Measurements from ENCODE around the gene DYNC1LI2. TPM values are rescaled to one million over a fixed set of nuclear protein-coding genes. Genes with fewer than 3 reads are reported as not detected.
"Not testable (repeated sequence)": the region's sequence is repeated elsewhere in the genome, so short reads cannot be mapped to it uniquely, and the experiment has no call there.

Gene DYNC1LI2
- total RNA-seq, 1 donor from 2014 or later: 157 TPM

DNA sequence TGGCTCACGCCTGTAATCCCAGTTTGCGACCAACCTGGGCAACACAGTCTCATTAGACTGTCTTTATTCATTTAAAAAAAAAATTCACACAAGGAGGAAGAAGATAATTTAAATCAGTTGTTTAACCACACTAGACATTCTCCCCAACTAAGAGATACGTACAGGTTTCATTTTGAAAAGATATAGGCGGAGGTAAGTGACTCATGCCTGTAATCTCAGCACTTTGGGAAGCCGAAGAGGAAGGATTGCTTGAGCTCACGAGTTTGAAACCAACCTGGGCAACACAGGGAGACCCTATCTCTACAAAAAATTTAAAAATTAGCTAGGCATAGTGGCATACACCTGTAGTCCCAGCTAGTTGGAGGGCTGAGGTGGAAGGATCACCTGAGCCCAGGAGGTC lies 60.2 kb downstream of the DYNC1LI2 start:
- no peak overlapping the region for H3K27ac Mint-ChIP-seq
- peaks cover 27% of the 10 kb centered on the region for H3K4me1 Mint-ChIP-seq
- H3K36me3 Mint-ChIP-seq: no peaks in the 10 kb centered on the region
- no peaks in the 10 kb centered on the region for H3K27me3 Mint-ChIP-seq (ENCODE audit: low read depth)
- no peak overlapping the region for H3K4me3 Mint-ChIP-seq
- H3K9me3 Mint-ChIP-seq: no peaks in the 10 kb centered on the region
- no peak for DNase-seq (ENCODE audit: low spot score in 2 of 2, unreplicated experiment in 2 of 2)
- TF ChIP-seq, protein P1, sequence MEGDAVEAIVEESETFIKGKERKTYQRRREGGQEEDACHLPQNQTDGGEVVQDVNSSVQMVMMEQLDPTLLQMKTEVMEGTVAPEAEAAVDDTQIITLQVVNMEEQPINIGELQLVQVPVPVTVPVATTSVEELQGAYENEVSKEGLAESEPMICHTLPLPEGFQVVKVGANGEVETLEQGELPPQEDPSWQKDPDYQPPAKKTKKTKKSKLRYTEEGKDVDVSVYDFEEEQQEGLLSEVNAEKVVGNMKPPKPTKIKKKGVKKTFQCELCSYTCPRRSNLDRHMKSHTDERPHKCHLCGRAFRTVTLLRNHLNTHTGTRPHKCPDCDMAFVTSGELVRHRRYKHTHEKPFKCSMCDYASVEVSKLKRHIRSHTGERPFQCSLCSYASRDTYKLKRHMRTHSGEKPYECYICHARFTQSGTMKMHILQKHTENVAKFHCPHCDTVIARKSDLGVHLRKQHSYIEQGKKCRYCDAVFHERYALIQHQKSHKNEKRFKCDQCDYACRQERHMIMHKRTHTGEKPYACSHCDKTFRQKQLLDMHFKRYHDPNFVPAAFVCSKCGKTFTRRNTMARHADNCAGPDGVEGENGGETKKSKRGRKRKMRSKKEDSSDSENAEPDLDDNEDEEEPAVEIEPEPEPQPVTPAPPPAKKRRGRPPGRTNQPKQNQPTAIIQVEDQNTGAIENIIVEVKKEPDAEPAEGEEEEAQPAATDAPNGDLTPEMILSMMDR (IDR thresholded peaks at IDR 0.05; ENCODE audit: unreplicated experiment): no peak

DNA sequence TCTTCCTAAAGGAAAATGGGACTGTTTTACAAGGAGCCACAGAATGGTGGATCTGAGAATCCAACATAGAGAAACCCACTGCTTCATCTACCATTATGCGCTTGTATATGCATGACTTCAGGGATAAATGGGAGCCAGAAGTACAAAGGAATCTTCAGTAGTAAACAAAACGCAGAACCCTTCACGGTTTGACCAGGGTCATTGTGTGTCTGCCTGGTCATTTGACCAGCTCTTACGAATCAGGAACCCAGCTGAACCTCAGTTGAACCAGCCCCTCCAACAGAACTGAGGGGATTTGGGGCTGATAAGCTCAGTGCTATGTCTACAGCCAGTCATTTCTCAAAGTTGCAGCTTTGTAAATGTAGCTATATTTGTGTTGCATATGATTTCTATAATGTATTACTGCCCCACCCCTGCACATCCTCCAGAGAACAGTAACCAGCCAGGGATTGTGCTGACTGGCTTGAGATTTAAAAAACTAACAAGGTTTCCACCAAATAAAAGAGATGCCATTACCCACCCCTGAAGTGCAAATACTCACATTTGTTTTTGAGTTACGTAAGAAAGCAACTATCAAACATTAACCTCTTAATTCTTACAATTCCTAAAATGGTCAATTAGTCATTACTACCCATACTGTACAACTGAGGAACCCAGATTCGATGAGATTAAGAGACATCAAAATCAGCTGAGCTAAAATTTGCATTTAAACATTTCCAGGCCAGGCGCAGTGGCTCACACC lies 61.1 kb downstream of the DYNC1LI2 start:
- Mint-ChIP-seq H3K27me3 (ENCODE audit: low read depth) (no peaks in the 10 kb centered on the region), H3K36me3 (no peaks in the 10 kb centered on the region), H3K4me3 (no peak overlapping the region), H3K27ac (no peak overlapping the region), H3K4me1 (peaks cover 22% of the 10 kb centered on the region), H3K9me3 (no peaks in the 10 kb centered on the region)
- TF ChIP-seq, protein P1 (IDR thresholded peaks at IDR 0.05; ENCODE audit: unreplicated experiment): no peak
- DNase-seq (ENCODE audit: low spot score in 2 of 2, unreplicated experiment in 2 of 2): no peak

DNA sequence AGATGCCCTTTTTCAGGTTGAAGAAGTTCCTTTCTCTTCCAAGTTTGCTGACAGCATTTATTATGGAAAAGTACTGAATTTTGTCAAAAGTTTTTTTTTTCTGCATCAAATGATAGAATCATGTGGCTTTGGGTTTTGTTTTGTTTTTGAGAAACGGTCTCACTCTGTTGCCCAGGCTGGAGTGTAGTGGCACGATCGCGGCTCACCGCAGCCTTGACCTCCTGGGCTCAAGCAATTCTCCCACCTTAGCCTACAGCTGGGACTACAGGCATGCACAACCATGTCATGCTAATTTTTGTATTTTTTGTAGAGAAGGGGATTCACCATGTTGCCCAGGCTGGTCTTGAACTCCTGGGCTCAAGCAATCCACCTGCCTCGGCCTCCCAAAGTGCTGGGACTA lies 62.1 kb downstream of the DYNC1LI2 start:
- Mint-ChIP-seq H3K36me3 (no peaks in the 10 kb centered on the region), H3K27ac (no peak overlapping the region), H3K4me3 (no peak overlapping the region), H3K27me3 (ENCODE audit: low read depth) (no peaks in the 10 kb centered on the region), H3K9me3 (no peaks in the 10 kb centered on the region), H3K4me1 (peaks cover 18% of the 10 kb centered on the region)
- TF ChIP-seq, protein P1 (IDR thresholded peaks at IDR 0.05; ENCODE audit: unreplicated experiment): no peak
- no peak for DNase-seq (ENCODE audit: low spot score in 2 of 2, unreplicated experiment in 2 of 2)

DNA sequence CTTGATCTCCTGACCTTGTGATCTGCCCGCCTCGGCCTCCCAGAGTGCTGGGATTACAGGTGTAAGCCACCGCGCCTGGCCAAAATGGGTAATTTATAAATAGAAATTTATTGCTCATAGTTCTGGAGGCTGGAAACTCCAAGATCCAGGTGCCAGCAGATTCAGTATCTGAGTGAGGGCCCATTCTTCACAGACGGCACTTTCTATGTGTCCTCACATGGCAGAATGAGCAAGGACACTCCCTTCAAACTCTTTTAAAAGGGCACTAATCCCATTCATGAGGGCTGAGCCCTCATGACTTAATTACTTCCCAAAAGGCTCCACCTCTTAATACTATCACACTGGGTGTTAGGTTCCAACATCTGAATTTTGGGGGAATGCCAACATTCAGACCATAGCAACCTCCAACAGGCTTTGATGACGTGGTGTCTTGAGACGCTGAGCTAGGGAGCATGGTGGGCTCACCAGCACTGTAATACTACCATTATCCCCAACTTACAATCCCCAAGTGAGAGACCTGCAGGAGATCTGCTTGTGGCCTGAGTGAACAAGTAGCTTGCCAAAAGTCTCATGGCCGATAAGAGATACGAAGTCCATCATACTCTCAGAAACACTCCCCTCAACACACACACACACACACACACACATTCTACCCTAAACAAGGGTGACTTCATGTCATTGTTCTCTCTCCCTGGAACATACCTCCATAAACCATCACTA lies 63.3 kb downstream of the DYNC1LI2 start:
- DNase-seq (ENCODE audit: low spot score in 2 of 2, unreplicated experiment in 2 of 2): no peak
- Mint-ChIP-seq H3K27ac (no peak overlapping the region), H3K4me3 (no peak overlapping the region), H3K9me3 (no peaks in the 10 kb centered on the region), H3K36me3 (no peaks in the 10 kb centered on the region), H3K27me3 (ENCODE audit: low read depth) (no peaks in the 10 kb centered on the region), H3K4me1 (peaks cover 11% of the 10 kb centered on the region)
- TF ChIP-seq, protein P1 (IDR thresholded peaks at IDR 0.05; ENCODE audit: unreplicated experiment): no peak

DNA sequence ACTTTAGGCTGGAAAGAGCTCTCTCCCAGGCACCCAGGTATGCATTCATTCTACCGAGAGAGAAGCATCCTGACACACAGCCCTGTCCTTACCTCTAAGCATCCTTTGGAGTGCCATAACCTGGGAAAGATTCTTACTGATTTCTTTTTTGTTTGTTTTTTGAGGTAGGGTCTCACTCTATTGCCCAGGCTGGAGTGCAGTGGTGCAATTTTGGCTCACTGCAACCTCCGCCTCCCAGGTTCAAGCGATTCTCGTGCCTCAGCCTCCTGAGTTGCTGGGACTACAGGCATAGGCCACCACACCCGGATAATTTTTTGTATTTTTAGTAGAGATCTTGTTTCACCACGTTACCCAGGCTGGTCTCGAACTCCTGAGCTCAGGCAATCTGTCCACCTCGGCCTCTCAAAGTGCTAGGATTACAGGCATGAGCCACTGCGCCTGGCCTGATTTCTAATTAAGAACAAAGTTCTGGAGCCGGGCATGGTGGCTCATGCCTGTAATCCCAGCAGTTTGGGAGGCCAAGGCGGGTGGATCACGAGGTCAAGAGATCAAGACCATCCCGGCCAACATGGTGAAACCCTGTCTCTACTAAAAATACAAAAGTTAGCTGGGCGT lies 65.8 kb downstream of the DYNC1LI2 start:
- peaks cover 11% of the 10 kb centered on the region for H3K4me1 Mint-ChIP-seq
- DNase-seq (ENCODE audit: low spot score in 2 of 2, unreplicated experiment in 2 of 2); H3K4me3 Mint-ChIP-seq; H3K27me3 Mint-ChIP-seq (ENCODE audit: low read depth); H3K27ac Mint-ChIP-seq; H3K9me3 Mint-ChIP-seq; H3K36me3 Mint-ChIP-seq: not testable (repeated sequence)

DNA sequence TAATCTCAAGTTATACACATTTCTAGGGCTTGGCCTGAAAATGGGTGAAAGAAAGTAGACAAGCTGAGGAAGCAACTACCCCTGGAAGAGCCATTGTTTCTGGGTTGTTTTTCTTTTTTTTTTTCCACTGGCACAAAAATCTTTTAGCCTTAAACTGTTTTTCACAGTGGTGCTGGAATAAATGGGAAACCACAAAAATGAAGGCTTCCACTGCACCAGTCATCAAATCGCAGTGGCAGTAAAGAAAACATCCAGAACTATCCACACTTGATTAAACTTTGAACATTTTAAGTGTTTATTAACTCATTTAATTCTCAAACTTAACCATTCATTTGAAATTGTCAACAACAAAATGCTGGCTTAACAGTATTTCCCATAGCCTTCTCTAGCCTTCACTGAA lies 69.1 kb downstream of the DYNC1LI2 start:
- Mint-ChIP-seq H3K36me3 (peaks cover 2% of the 10 kb centered on the region), H3K27ac (no peak overlapping the region), H3K4me1 (peaks cover 3% of the 10 kb centered on the region)

More for the DNA sequence above, 69.1 kb downstream of the DYNC1LI2 start:
- Mint-ChIP-seq H3K9me3 (no peaks in the 10 kb centered on the region), H3K27me3 (ENCODE audit: low read depth) (no peaks in the 10 kb centered on the region), H3K4me3 (no peak overlapping the region)
- DNase-seq (ENCODE audit: low spot score in 2 of 2, unreplicated experiment in 2 of 2): no peak
- TF ChIP-seq, protein P1 (IDR thresholded peaks at IDR 0.05; ENCODE audit: unreplicated experiment): no peak

Measured in mesothelial cell of epicardium (in vitro differentiated cells).